OCI-LY7 (cell line): ENCODE measurements around the gene DUOX1. TPM values are rescaled to one million over a fixed set of nuclear protein-coding genes. Genes with fewer than 3 reads are reported as not detected.

Experiments
- BruUV-seq: library from RNA; stranded (reverse); fragments of 400-500 nt; replicated peaks from 2 replicates; lab custom pipeline; 2021; lab: Mats Ljungman, UMichigan
- CTCF ChIA-PET: fragments of 300-600 bp; sonication (Branson Sonifier 250); formaldehyde crosslinking; loops from one replicate; lab custom pipeline; 2022; ENCODE audit warnings: antibody characterized with exemption; ENCODE audit not compliant: unreplicated experiment; lab: Charles Lee
- POLR2A ChIA-PET: fragments of 300-600 bp; sonication (Branson Sonifier 250); formaldehyde crosslinking; loops from one replicate; lab custom pipeline; 2022; ENCODE audit warnings: antibody characterized with exemption; lab: Charles Lee
- DNase-seq: peaks from one replicate; pipeline ENCODE4 v3.0.0-alpha.2; 2015; ENCODE audit warnings: low spot score
- H2AFZ ChIP-seq: fragments of 200-600 bp; sonication (generic), shearing (Covaris generic); 2 replicates; pipeline ENCODE4 v1.6.1; 2014; ENCODE audit warnings: mild to moderate bottlenecking, antibody characterized with exemption, low read length, moderate library complexity
- H3K27ac ChIP-seq: fragments of 200-600 bp; sonication (generic); 2 replicates; pipeline ENCODE4 v1.5.1; 2014; ENCODE audit warnings: mixed run types, low read depth, mild to moderate bottlenecking, moderate library complexity, low read length, inconsistent platforms; ENCODE audit not compliant: poor library complexity, severe bottlenecking
- H3K36me3 ChIP-seq: fragments of 200-600 bp; sonication (generic); 2 replicates; pipeline ENCODE4 v1.6.1; 2014; ENCODE audit warnings: mild to moderate bottlenecking, antibody characterized with exemption, low read length, moderate library complexity, mixed read lengths; ENCODE audit not compliant: insufficient read depth
- H3K4me1 ChIP-seq: fragments of 200-600 bp; sonication (generic); 2 replicates; pipeline ENCODE4 v1.5.1; 2014; ENCODE audit warnings: mild to moderate bottlenecking, low read length; ENCODE audit not compliant: insufficient read depth, poor library complexity, severe bottlenecking
- H3K4me2 ChIP-seq: fragments of 200-600 bp; sonication (generic); 2 replicates; pipeline ENCODE4 v1.6.1; 2014; ENCODE audit warnings: mild to moderate bottlenecking, low read length
- H3K4me3 ChIP-seq: fragments of 200-600 bp; sonication (generic); 2 replicates; pipeline ENCODE4 v1.5.1; 2014; ENCODE audit warnings: mild to moderate bottlenecking, low read depth, low read length; ENCODE audit not compliant: poor library complexity, severe bottlenecking
- H3K79me2 ChIP-seq: fragments of 200-600 bp; sonication (generic); 2 replicates; pipeline ENCODE4 v1.6.1; 2016; ENCODE audit warnings: low read depth, mild to moderate bottlenecking, low read length, moderate library complexity, mixed read lengths; ENCODE audit not compliant: insufficient read depth
- H3K9me2 ChIP-seq: fragments of 200-600 bp; sonication (generic); 2 replicates; pipeline ENCODE4 v1.6.1; 2016; ENCODE audit warnings: mild to moderate bottlenecking, low read length, mixed read lengths; ENCODE audit not compliant: insufficient read depth
- H3K9me3 ChIP-seq: fragments of 200-600 bp; sonication (generic); 2 replicates; pipeline ENCODE4 v1.6.1; 2014; ENCODE audit warnings: mild to moderate bottlenecking, mixed run types, low read length, mixed read lengths
- H4K20me1 ChIP-seq: fragments of 200-600 bp; sonication (generic); 2 replicates; pipeline ENCODE4 v1.6.1; 2014; ENCODE audit warnings: mild to moderate bottlenecking, antibody characterized with exemption, low read length, moderate library complexity, mixed read lengths; ENCODE audit not compliant: insufficient read depth
- EZH2phosphoT487 ChIP-seq: fragments of 200-600 bp; sonication (generic); IDR thresholded peaks from 2 replicates; pipeline ENCODE4 v1.6.1; 2018; ENCODE audit warnings: low read depth, borderline replicate concordance, mild to moderate bottlenecking, mixed run types, antibody characterized with exemption, low read length, moderate library complexity, mixed read lengths
- intact Hi-C: fragments of 100-400 bp; cut with micrococcal nuclease; formaldehyde crosslinking; loops from one replicate; pipeline ENCODE4 v1.10.0; 2022; ENCODE audit not compliant: unreplicated experiment
- total RNA-seq, 2 experiments: library from RNA; depleted of rRNA in 1 of 2; stranded (reverse); fragments of >200 nt in 1 of 2; shearing (Covaris generic) in 1 of 2; gene quantifications; 2 replicates each; pipeline ENCODE4 v1.2.3, GENCODE V29; 2014 to 2022
- TF ChIP-seq, protein P1 (sequence below): fragments of 200-600 bp; sonication (generic); conservative IDR thresholded peaks from 2 replicates; pipeline ENCODE4 v1.5.1; 2014; ENCODE audit warnings: mild to moderate bottlenecking, antibody characterized with exemption, low read length, moderate library complexity, mixed read lengths

The DUOX1 gene
- total RNA-seq, 2 experiments from 2014 or later: not detected

DNA sequence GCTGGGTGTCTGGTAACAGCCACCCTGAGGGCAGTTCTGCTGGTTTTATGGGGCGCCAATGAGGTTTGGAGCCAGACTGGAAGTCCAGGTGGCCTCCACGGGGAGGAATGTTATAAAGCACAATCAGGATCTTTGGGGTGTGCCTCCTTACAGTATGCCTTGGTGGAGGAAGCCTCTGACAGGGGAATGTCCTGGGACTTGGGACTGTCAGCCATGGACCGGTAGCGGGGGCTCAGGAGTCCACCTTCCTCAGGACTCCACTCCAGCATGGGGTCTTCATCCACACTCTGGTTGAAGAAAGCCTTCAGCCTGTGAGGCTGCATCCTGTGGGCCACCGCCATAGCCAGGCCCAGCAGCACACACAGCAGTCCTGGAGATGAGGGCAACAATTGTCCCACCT, 10.8 kb upstream of the DUOX1 start:
- POLR2A ChIA-PET: interaction anchor here (1.0 kb wide), 1 partner anchor 263 kb away, joined by 3 read pairs; no protein-coding TSS in a partner anchor
- no peak overlapping the region for H3K4me2 ChIP-seq
- no TSS peak for BruUV-seq
- H3K36me3 ChIP-seq: no peaks in the 10 kb centered on the region
- intact Hi-C loops: no loop called here
- no peak for DNase-seq
- no peaks in the 10 kb centered on the region for H3K79me2 ChIP-seq
- H2AFZ ChIP-seq: no peak overlapping the region
- no peak overlapping the region for H3K4me3 ChIP-seq
- TF ChIP-seq, protein P1, sequence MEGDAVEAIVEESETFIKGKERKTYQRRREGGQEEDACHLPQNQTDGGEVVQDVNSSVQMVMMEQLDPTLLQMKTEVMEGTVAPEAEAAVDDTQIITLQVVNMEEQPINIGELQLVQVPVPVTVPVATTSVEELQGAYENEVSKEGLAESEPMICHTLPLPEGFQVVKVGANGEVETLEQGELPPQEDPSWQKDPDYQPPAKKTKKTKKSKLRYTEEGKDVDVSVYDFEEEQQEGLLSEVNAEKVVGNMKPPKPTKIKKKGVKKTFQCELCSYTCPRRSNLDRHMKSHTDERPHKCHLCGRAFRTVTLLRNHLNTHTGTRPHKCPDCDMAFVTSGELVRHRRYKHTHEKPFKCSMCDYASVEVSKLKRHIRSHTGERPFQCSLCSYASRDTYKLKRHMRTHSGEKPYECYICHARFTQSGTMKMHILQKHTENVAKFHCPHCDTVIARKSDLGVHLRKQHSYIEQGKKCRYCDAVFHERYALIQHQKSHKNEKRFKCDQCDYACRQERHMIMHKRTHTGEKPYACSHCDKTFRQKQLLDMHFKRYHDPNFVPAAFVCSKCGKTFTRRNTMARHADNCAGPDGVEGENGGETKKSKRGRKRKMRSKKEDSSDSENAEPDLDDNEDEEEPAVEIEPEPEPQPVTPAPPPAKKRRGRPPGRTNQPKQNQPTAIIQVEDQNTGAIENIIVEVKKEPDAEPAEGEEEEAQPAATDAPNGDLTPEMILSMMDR: no peak
- no peak for TF ChIP-seq EZH2phosphoT487
- H3K4me1 ChIP-seq: no peaks in the 10 kb centered on the region
- CTCF ChIA-PET: interaction anchor here (0.8 to 0.9 kb wide), 2 partner anchors 9 to 14 kb away, joined by 3 to 6 read pairs; no protein-coding TSS in a partner anchor
- no peak overlapping the region for H3K27ac ChIP-seq
- no peaks in the 10 kb centered on the region for H3K9me2 ChIP-seq
- no peaks in the 10 kb centered on the region for H3K9me3 ChIP-seq
- H4K20me1 ChIP-seq: no peaks in the 10 kb centered on the region

DNA sequence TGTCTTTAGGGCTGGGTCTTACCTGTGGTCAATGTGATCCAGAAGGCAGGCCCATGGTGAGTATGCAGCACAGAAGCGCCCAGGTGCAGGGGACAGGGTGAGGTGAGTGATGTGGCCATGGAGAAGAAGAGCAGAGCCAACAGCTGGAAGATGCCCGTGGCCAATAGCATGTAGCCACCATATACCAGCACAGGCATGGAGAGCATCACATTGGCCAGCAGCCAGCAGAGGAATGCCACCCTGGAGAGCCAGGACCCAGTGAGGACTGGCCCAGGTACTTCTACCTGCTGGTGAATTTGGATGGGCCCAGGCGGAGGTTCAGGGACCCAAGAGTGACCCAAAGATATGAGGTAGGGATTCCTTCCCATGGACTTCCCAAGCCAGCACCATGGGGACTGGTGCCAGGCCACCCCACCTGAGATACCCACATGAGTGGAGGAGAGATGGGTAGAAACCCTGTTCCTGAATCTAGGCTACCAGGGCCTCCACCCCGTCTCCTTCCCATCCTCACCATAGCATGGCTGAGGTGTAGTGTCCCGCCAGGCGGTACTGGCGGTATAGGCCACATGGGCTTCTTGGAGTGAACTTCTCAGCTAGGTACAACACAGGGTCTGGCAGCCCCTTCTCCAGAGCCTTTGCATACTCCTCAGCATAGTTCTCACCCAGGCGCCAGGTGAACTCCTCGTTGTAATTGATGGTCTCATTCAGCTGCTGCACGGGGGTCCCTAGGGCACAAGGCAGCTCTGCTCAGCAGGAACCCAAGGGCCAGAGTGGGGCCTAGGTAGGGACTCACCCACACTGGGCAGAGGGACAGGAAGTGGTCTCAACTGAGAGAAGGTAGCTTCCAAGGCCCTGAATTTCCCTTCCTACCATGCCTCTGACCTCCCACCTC, 9.5 kb upstream of the DUOX1 start:
- Histone ChIP-seq H3K4me1 (no peaks in the 10 kb centered on the region), H3K36me3 (no peaks in the 10 kb centered on the region), H3K9me2 (no peaks in the 10 kb centered on the region), H3K79me2 (no peaks in the 10 kb centered on the region), H3K9me3 (no peaks in the 10 kb centered on the region), H3K27ac (no peak overlapping the region), H2AFZ (no peak overlapping the region), H3K4me3 (no peak overlapping the region), H4K20me1 (no peaks in the 10 kb centered on the region), H3K4me2 (no peak overlapping the region)
- TF ChIP-seq EZH2phosphoT487: no peak
- TF ChIP-seq, protein P1: no peak
- POLR2A ChIA-PET: interaction anchor here (0.9 kb wide), 1 partner anchor 170 kb away, joined by 3 read pairs; no protein-coding TSS in a partner anchor
- CTCF ChIA-PET: no interaction called here
- no peak for DNase-seq
- intact Hi-C loops: no loop called here
- BruUV-seq: no TSS peak

DNA sequence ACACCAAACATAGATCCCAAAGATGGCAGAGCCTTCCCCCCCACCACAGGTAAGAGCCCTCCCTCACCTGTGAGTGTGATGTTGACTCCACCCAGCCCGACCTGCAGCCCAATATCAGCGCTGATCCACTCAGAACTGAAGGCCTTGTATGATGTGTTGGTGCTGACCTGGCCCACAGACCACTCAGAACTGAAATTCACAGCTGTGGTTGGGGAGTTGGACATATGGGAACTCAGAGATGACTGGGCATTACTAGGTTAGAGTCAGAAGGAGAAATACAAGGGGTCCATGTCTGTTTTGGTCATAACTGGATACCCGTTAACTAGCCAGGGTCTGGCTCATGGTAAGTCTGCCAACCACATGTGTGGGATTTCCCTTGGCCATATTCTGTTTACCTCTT, 8.8 kb upstream of the DUOX1 start:
- intact Hi-C loops: no loop called here
- Histone ChIP-seq H3K9me2 (no peaks in the 10 kb centered on the region), H2AFZ (no peak overlapping the region), H3K9me3 (no peaks in the 10 kb centered on the region), H3K79me2 (no peaks in the 10 kb centered on the region), H3K27ac (no peak overlapping the region), H3K36me3 (no peaks in the 10 kb centered on the region), H3K4me2 (no peak overlapping the region), H3K4me1 (no peaks in the 10 kb centered on the region), H3K4me3 (no peak overlapping the region), H4K20me1 (no peaks in the 10 kb centered on the region)
- ChIA-PET CTCF (no interaction called here), POLR2A (interaction anchor here (0.9 kb wide), 1 partner anchor 171 kb away, joined by 3 read pairs; no protein-coding TSS in a partner anchor)
- BruUV-seq: no TSS peak
- DNase-seq: no peak
- TF ChIP-seq EZH2phosphoT487: no peak
- TF ChIP-seq, protein P1: no peak
